Liver (tissue), 3 donors: Measurements from ENCODE around the gene TMUB1.

Experiments
- CTCF ChIP-seq: fragments of 150-350 bp; IDR thresholded peaks from 2 replicates; pipeline ENCODE4 v1.5.1; 2017; ENCODE audit warnings: improper control_type of control experiment, low read depth, low read length; ENCODE audit not compliant: missing input control
- FOXA1 ChIP-seq: IDR thresholded peaks from 2 replicates; pipeline ENCODE4 v1.6.1; 2016; ENCODE audit warnings: antibody characterized with exemption
- GABPA ChIP-seq, 2 donors: IDR thresholded peaks in 1 of 2; conservative IDR thresholded peaks in 1 of 2; 2 replicates each; pipeline ENCODE4 v1.6.1; 2016; ENCODE audit warnings: antibody characterized with exemption in 2 of 2, mild to moderate bottlenecking in 1 of 2, moderate library complexity in 1 of 2
- NR2F2 ChIP-seq: IDR thresholded peaks from 2 replicates; pipeline ENCODE4 v1.6.1; 2016; ENCODE audit warnings: antibody characterized with exemption
- RAD21 ChIP-seq, 2 donors: IDR thresholded peaks; 2 replicates each; pipeline ENCODE4 v1.6.1; 2016; ENCODE audit warnings: antibody characterized with exemption in 2 of 2, mild to moderate bottlenecking in 2 of 2
- RXRA ChIP-seq, 2 donors: IDR thresholded peaks; 2 replicates each; pipeline ENCODE4 v1.6.1; 2017 to 2018; ENCODE audit warnings: antibody characterized with exemption in 2 of 2, mild to moderate bottlenecking in 1 of 2
- TAF1 ChIP-seq: conservative IDR thresholded peaks from 2 replicates; pipeline ENCODE4 v1.6.1; 2016; ENCODE audit warnings: antibody characterized with exemption, mild to moderate bottlenecking
- ZBTB33 ChIP-seq: IDR thresholded peaks from 2 replicates; pipeline ENCODE4 v1.6.1; 2016; ENCODE audit warnings: antibody characterized with exemption
- TF ChIP-seq, protein P1 (sequence below): IDR thresholded peaks from 2 replicates; pipeline ENCODE4 v1.6.1; 2016; ENCODE audit warnings: antibody characterized with exemption
- TF ChIP-seq, protein P2 (sequence below): IDR thresholded peaks from 2 replicates; pipeline ENCODE4 v1.6.1; 2016; ENCODE audit warnings: antibody characterized with exemption, mild to moderate bottlenecking
- donor health status: healthy.
- donor health status: healthy.

DNA sequence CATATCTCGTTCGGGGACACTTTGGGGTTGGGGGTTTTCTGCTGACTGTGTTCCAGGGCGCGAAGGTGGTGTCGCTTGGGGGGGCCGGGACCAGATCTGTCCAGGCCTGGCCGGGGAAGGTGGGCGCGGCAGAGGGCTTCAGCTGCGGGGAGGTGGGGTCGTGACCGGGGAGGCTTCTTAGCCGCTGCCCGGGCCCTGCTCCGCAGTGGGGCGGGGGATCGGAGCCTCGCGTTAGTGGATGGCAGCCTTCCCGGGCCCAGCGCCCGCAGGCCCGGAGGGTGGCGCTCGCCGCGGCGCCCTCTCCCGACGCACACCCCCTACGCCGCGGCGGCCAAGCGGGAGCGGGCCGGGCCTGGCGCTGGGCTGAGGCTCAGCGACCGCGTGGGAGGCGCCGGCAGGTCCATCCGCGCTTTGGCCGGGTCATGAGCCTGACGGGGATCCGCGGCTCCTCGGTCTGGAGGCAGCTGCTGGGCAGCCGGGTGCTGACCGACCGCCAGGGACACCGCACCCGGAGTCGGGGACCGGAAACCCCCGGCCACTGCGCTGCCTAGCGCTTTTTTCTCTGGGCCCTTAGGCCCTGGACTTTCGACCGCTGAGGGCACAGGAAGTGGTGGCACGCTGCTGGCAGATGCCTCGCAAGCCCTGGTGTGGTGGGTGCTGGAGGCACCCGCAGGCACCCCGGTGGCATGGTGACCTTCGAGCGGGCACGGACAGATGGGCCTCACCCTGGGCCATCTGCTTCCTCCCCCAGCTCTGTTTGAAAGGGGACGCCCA, 4.1 kb upstream of the TMUB1 start:
- TF ChIP-seq RAD21 (IDR thresholded peaks at IDR 0.05) (peak in 1 of 2 donors; percentile 26), CTCF (peak; percentile 16), NR2F2 (no peak), ZBTB33 (no peak), RXRA (IDR thresholded peaks at IDR 0.05) (peak; percentile 38 to 49), GABPA (IDR thresholded peaks at IDR 0.05 in 1 of 2, conservative IDR thresholded peaks at IDR 0.05 in 1 of 2) (peak in 1 of 2 donors; percentile 61), TAF1 (no peak), FOXA1 (no peak)
- TF ChIP-seq, protein P1, sequence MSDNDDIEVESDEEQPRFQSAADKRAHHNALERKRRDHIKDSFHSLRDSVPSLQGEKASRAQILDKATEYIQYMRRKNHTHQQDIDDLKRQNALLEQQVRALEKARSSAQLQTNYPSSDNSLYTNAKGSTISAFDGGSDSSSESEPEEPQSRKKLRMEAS: no peak
- TF ChIP-seq, protein P2, sequence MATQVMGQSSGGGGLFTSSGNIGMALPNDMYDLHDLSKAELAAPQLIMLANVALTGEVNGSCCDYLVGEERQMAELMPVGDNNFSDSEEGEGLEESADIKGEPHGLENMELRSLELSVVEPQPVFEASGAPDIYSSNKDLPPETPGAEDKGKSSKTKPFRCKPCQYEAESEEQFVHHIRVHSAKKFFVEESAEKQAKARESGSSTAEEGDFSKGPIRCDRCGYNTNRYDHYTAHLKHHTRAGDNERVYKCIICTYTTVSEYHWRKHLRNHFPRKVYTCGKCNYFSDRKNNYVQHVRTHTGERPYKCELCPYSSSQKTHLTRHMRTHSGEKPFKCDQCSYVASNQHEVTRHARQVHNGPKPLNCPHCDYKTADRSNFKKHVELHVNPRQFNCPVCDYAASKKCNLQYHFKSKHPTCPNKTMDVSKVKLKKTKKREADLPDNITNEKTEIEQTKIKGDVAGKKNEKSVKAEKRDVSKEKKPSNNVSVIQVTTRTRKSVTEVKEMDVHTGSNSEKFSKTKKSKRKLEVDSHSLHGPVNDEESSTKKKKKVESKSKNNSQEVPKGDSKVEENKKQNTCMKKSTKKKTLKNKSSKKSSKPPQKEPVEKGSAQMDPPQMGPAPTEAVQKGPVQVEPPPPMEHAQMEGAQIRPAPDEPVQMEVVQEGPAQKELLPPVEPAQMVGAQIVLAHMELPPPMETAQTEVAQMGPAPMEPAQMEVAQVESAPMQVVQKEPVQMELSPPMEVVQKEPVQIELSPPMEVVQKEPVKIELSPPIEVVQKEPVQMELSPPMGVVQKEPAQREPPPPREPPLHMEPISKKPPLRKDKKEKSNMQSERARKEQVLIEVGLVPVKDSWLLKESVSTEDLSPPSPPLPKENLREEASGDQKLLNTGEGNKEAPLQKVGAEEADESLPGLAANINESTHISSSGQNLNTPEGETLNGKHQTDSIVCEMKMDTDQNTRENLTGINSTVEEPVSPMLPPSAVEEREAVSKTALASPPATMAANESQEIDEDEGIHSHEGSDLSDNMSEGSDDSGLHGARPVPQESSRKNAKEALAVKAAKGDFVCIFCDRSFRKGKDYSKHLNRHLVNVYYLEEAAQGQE: no peak
